HK-2 (cell line): ENCODE data around the gene CEP295NL.
A peak's percentile ranks its signal among the peaks of the same experiment; 100 is the strongest.

Source experiments
- DNase-seq: peaks from one replicate; pipeline ENCODE4 v3.0.0-alpha.2; 2018; ENCODE audit not compliant: unreplicated experiment

The CEP295NL gene

GRCh38 chr17:78865682-78866390 lies 37.2 kb downstream of the CEP295NL start:
- DNase-seq = peak; percentile 81

GRCh38 chr17:78864117-78864516 lies 38.9 kb downstream of the CEP295NL start:
- no peak for DNase-seq

GRCh38 chr17:78862073-78863023 lies 40.7 kb downstream of the CEP295NL start:
- peak; percentile 90 for DNase-seq

- DNase-seq = no peak
These were observed 41.8 kb downstream of the CEP295NL start for GRCh38 chr17:78861229-78861628.

- no peak for DNase-seq
These were observed 44.0 kb downstream of the CEP295NL start for GRCh38 chr17:78859051-78859450.

GRCh38 chr17:78857266-78857665 lies 45.7 kb downstream of the CEP295NL start:
- DNase-seq = no peak

- no peak for DNase-seq
These were observed 47.3 kb downstream of the CEP295NL start for GRCh38 chr17:78855561-78856165.

- DNase-seq = no peak
These were observed 48.5 kb downstream of the CEP295NL start for GRCh38 chr17:78854508-78854907.

GRCh38 chr17:78853926-78854394 lies 49.0 kb downstream of the CEP295NL start:
- no peak for DNase-seq

- no peak for DNase-seq
These were observed 50.3 kb downstream of the CEP295NL start for GRCh38 chr17:78852709-78853121.

GRCh38 chr17:78849026-78849425 lies 54.0 kb downstream of the CEP295NL start:
- no peak for DNase-seq

- no peak for DNase-seq
These were observed 55.9 kb downstream of the CEP295NL start for GRCh38 chr17:78847052-78847451.

- peak; percentile 20 for DNase-seq
These were observed 58.5 kb downstream of the CEP295NL start for GRCh38 chr17:78844301-78845005.

- peak; percentile 28 for DNase-seq
These were observed 60.0 kb downstream of the CEP295NL start for GRCh38 chr17:78842881-78843565.

- DNase-seq = peak; percentile 99
These were observed 62.0 kb downstream of the CEP295NL start, which contains the start of gene USP36 for GRCh38 chr17:78840780-78841611. USP36 (minus strand) TSS chr17:78840814; CDS start chr17:78836363, 4,451 bp downstream.
